Gastroesophageal sphincter (tissue), 3 donors: ENCODE data around the gene ARRB1.

Source experiments
- CTCF ChIP-seq, 4 experiments: fragments of 200-600 bp in 2 of 4; fragments of 450-650 bp in 2 of 4; sonication (generic) in 1 of 4; IDR thresholded peaks; one replicate each; pipeline ENCODE4 v1.5.1; 2017 to 2019; ENCODE audit warnings: antibody characterized with exemption in 4 of 4, mild to moderate bottlenecking in 2 of 4, moderate library complexity in 2 of 4
- POLR2A ChIP-seq, 2 donors: fragments of 450-650 bp; IDR thresholded peaks; one replicate each; pipeline ENCODE4 v1.6.1; 2017; ENCODE audit warnings: antibody characterized with exemption in 2 of 2, mild to moderate bottlenecking in 2 of 2, moderate library complexity in 1 of 2

- peak in 1 of 4 experiments; percentile 9 for TF ChIP-seq CTCF (IDR thresholded peaks at IDR 0.05)
- TF ChIP-seq POLR2A (IDR thresholded peaks at IDR 0.05) = no peak
Observed at GRCh38 chr11:75270896-75271418, 80.5 kb downstream of the ARRB1 start.
